Measurements from ENCODE around the gene INPP5E.

The INPP5E gene, protein sequence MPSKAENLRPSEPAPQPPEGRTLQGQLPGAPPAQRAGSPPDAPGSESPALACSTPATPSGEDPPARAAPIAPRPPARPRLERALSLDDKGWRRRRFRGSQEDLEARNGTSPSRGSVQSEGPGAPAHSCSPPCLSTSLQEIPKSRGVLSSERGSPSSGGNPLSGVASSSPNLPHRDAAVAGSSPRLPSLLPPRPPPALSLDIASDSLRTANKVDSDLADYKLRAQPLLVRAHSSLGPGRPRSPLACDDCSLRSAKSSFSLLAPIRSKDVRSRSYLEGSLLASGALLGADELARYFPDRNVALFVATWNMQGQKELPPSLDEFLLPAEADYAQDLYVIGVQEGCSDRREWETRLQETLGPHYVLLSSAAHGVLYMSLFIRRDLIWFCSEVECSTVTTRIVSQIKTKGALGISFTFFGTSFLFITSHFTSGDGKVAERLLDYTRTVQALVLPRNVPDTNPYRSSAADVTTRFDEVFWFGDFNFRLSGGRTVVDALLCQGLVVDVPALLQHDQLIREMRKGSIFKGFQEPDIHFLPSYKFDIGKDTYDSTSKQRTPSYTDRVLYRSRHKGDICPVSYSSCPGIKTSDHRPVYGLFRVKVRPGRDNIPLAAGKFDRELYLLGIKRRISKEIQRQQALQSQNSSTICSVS

DNA sequence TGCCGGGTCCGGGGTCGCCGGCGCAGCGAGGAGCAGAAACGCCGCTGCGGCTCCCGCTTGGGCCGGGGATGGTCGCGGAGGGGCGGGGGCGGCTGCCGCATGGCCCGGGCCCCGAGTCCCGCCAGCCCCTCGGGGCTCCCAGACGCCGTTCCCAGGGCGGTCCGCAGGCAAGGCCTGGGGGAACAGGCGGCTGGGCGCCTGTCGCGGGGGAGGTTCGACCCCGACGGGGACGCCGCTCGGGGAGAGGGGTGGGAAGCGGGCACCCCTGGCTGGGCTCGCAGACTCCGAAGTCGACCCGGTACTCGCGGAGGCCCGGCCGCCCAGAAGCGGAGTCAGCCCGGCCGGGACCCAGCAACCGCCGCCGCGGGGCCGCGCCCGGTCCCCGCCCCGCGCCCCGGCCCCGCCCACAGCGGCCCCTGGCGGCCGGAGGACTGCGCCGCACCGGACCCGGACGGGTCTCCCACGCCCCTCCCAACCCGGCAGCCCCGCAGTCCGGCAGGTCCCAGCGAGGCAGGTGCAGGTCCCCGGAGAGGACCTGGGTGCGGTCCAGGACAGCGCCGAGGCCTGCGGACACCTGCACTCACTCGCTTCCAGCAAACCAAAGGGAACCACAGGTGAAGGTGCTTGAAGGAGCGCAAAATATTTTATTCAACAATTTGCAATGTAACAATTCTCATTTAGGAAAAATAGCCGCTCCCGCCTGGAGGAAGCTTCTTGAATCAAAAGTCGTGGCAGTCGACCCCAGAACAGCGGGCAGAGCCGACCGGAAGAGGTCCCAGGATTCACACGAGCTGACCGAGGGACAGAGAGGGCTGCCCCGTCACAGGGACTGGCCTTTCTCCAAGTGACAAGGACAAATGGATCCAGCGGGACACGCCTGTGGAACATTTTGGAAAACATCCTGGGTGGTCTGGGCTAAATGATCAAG lies at the start of gene INPP5E:
TSS of gene INPP5E (minus strand) at position 365 of the 928 bp plus-strand sequence. CDS start 426 bp downstream, outside the sequence.
- DNase-seq (ENCODE audit: extremely low read depth in 1 of 2, low read depth in 1 of 2): peak; percentile 45 to 82

DNA sequence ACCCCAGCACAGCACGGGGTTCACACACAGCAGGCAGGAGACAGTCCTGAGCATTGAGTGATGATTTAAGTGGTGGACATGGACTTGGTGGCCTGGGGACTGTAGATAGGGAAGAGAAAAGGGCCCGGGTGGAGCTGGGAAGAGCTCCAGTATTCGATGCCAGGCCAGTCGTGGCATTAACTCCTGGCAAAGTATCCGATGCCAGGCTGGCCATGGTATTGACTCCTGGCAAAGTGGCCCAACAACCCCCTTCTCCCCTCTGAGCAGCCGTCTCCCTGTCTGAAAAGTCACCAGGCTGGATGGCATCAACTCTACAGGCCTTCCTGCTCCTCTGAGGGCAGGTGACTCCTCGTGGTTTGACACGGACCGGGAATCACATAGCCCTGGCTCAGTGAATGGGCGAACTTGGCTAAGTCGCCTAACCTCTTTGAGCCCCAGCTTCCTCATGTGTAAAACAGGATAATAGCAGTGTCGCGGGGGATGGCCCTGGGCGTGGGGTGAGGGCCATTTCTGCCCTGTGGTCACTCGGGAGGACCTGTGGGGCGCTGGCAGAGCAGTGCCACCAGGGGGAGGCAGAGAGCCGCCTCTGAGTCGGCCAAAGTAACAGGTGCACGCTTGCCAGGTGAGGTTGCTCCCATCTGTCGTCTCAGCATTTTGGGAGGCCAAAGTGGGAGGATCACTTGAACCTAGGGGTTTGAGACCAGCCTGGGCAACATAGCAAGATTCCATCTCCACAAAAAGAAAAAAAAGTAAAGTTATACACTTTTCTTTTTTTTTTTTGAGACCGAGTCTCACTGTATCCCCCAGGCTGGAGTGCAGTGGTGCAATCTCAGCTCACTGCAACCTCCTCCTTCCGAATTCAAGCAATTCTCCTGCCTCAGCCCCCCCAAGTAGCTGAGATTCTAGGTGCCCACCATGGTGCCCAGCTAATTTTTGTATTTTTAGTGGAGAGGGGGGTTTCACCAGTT lies 48.9 kb upstream of the INPP5E start:
- peak; percentile 32 to 68 for DNase-seq (ENCODE audit: extremely low read depth in 1 of 2, low read depth in 1 of 2)

DNA sequence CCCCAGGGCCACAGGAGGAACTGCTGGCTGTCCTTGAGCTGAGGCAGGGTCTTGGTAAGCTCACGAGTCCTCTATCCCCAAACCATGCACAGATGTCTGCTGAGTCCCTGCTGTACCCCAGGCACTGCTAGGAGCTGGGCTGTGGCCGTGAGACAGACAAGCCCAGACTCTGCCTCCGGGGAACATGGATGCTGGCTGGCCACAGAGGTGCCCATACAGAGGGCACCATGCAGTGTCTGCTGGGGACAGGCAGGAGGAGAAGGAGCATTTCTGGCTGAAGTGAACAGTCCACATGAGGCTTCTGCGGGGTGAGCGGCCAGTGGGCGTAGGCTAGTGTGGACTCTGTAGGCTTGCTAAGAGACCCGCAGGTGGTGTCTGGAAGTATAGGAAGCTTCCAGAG lies 48.0 kb upstream of the INPP5E start:
- no peak for DNase-seq (ENCODE audit: extremely low read depth in 1 of 2, low read depth in 1 of 2)

DNA sequence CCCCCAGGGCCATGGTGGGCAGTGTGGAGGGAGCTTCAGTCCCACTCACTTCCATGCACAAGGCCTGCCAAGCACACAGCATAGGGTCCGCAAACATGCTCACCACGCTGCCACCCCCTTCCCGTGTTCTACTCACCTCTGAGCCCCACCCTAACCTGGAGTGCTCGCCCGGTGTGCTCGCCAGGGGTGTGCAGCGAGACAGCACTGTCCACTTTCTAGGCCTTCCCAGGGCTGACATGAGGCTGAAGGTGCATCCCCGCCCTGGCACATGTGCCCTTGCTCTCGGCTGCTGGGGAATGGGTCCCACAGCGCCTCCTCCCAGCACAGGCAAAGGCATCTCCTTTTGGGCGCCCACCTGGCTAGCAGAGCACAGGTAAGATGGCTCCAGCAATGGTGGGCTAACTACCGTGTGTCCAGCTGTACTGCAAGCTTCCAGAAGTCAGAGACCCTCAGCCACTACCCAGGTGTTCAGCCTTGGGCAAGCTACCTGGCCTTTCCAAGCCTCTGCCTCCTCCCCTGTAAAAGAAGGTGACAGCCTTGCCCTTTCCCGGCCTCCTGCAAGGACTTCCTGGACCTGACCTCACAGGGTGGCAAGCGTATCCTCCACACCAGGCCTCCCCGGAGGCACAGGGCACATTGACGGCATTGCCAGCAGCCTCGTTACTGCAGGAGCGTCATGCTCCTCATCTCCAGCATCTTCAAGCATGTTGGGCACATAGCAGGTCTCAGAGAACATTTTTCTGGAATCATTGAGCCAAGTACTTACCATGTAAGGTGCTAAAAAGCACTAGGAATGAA lies 47.4 kb upstream of the INPP5E start:
- no peak for DNase-seq (ENCODE audit: extremely low read depth in 1 of 2, low read depth in 1 of 2)

DNA sequence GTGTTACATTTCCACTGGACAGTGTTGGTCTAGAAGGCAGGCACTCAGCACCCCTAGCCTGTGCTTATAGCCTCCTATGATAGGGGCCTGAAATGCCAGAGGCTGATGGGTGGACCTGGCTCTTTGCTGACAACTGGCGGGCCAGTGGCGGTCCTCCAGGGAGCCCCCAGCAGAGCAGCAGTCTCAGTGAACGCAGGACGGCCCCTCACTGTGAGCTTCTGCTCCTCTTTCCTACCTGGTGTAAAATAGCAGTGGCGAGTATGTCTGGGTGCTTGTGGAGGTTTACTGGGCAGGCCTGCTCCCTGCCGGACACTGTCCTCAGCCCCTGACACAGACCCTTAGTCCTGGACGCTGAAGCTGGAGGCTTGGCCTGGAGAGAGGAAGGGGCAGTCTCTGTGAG lies 46.5 kb upstream of the INPP5E start:
- DNase-seq (ENCODE audit: extremely low read depth in 1 of 2, low read depth in 1 of 2): no peak

DNA sequence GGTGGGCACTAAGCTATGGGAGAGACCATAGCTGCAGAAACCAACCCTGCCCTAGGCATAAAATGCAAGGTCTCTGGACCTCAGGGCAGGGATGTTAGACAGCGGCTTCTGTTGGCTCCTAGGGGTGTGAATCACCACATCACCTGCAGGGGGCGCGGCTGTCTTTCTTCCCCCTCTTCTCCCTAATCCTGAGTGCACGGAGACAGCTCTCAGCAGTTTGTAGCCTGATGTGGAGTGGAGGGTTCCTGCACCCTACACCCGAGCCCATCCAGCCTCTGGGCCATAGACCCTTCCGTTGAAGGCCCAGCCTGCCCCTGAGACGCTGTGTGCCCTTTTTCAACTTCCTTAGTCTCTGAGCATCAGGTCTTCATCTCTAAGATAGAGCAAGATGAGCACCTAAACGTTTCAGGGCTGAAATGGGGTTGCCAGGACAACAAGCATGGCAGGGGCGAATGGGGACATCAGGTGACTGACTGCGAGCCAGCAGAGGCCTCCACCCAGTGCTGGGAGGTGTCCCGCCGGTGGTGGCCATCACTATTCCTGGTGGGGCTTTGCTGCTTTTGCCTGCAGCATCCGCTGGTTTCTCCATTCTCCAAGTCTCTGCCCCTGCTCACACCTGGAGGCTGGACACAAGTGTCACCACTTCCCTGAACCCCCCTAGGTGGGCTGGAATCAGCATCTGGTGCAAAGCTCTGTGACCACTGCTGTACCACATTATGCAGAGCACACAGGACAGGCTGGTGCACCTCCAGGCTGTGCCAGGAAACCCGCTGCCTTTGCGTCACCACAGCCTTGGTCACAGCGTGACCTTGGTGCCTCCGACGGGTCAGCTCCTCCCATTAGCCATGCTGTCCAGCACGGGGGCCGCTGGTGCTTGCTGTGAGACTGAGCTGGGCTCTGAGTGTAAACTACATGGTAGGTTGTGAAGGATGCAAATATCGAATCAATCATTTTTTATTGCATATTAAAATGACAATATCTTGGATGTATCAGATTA lies 45.7 kb upstream of the INPP5E start:
- DNase-seq (ENCODE audit: extremely low read depth in 1 of 2, low read depth in 1 of 2): peak; percentile 54 to 76

DNA sequence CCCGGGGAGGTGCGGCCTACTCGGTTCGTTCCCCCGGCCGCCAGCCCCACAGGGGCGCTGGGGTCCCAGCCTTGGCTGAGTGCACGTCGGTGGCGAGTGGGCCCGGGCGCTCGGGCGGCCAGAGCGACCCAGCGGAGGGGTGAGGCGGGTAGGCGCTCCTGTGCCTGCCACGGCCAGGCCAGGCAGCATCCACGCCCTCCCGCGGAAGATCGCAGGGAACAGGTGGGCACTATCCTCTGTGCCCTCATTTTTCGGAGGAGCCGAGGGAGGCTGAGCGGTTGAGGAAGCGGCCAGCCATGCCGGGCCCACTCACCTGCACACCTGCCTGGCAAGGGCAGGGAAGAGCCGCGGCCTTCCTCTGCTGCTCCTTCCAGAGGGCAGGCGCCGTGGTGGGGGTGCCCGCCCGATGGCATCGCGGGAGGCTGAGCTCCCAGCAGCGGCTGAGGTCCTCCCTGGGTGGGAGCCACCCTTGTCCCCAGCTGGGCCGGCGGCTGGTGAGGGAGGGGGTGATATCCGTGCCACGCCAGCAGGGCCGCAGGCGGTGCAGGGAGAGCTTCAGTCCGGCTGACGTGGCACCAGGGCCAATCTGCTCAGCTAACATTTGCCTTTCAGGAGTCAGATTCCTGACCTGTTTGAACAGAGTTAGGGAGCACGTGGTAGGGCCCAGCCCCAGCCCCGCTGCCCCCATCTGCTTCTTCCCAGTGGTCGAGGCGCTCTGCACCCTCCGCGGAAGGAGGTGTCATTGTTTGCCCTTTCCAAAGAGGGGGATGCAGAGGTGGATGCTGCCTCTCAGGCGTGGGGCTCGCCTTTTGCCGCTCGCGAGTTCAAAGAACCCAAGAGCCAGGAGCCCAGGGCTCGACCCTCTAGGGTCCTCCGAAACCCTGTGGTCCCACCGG lies 44.8 kb upstream of the INPP5E start:
- DNase-seq (ENCODE audit: extremely low read depth in 1 of 2, low read depth in 1 of 2): no peak

DNA sequence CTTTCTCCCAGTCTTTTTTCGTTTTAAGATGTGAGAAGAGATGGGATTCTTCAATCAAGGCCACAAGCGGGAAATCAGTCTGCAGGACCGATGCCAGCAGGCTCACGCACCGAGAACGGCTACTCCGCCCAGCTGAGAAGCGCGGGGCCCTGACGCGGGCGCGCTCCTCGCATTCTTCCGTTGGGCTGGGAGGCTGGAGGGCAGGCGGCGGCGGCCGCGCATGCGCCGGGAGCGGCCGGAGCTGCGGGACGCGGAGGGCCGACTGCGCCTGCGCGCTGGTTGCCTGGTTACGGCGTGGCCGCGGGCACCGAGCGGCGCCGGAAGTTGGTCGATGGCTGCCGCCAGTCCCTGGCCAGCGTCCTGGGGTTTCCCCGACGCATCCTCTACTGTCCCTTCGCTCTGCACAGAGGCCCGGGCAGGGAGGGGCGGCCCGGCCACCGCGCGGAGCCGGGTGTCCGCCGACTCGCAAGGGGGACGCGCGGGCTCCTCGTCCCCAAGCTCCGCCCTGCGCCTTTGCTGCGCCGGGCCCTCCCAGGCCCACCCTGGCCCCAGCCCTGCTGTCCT lies 44.0 kb upstream of the INPP5E start:
- DNase-seq (ENCODE audit: extremely low read depth in 1 of 2, low read depth in 1 of 2): peak; percentile 80 to 97

DNA sequence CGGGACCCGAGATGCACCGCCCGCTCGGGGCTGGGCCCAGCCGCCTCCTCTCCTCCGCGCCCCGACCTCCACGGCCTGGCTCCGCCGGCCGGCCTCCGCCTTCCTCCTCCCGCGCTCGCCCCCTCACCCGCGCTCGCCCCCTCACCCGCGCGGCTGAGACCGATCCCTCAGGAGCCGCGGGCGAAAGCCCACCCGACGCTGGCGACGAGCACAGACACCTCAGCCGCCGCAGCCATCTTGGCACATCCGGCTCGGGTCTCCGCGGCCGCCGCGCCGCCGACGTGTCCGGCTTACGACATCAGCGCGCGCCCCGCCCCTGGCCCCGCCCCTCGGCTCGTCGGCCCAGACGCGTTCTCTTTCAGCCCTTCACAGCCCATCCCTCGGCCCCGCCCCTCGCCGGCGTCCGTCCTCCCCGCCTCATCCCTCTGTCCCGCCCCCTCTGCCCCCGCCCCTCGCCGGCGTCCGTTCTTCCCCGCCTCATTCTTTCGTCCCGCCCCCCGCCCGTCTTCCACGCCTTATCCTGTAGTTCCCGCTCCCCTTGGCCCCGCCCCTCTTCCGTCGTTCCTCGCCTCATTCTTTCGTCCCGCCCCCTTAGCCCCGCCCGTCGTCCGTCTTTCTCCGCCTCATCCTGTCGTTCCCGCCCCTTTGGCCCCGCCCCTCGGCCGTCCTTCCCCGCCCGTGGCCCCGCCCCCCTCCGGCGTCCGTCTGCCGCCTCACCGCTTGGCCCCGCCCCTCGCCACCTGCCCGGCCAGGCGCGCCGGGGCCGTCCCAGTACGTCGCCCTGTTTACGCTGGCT lies 43.3 kb upstream of the INPP5E start, which contains the start of gene SEC16A:
TSS of gene SEC16A (minus strand) at position 248 of the 796 bp plus-strand sequence. CDS start 5,425 bp downstream, outside the sequence.
- DNase-seq (ENCODE audit: extremely low read depth in 1 of 2, low read depth in 1 of 2): peak; percentile 99 to 100

DNA sequence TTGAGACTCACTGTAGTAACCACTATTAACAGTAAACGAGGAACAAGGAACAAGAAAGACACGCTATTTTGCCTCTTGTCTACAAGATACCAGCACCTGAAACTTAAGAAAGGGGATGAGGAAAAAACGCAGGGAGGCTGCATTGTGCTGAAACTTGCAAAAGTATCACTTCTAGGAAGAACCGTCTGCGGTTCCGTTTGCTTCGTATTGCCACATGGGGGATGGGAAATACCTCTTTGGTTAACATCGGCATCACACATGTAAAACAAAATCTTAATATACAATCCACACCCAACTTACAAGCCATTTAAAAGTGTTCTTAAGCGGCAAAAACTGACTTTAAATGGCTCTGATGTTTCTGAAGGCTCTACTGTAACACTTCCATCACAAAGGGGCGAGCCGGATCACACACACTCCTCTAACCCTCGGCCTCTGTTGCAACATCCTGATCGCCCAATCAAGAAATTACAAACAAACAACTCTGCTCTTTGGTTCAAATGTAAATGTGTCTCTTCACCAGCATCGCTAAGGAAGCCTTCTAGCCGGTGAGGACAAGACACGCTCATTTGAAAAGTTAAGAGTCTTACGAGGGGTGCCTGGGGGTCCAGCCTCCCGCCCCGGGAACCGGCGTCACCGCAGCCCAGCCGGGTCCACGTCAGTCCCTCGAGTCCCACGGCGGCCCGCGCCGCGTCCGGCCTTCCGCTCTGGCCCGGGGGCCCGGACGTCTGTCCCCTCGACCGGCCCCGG lies 42.6 kb upstream of the INPP5E start:
- DNase-seq (ENCODE audit: extremely low read depth in 1 of 2, low read depth in 1 of 2): no peak

DNA sequence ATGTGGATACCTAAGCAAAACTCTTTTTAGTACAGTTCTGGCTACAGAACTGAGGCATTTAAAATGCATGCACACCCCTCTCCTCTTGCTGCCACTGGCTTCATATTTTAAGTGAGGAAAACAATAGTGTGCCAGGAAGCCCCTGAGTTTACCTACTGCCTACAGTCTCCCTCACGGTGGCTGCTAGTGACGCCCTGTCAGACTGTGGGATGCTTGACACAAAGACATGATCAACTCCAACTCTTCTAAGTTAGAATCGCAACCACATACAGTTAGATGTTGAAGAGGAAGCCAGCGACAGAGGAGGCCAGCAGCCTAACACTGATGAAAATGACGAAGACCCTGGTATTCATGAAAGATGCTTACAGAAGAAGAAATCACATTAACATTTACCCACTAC lies 41.9 kb upstream of the INPP5E start:
- DNase-seq (ENCODE audit: extremely low read depth in 1 of 2, low read depth in 1 of 2): no peak

DNA sequence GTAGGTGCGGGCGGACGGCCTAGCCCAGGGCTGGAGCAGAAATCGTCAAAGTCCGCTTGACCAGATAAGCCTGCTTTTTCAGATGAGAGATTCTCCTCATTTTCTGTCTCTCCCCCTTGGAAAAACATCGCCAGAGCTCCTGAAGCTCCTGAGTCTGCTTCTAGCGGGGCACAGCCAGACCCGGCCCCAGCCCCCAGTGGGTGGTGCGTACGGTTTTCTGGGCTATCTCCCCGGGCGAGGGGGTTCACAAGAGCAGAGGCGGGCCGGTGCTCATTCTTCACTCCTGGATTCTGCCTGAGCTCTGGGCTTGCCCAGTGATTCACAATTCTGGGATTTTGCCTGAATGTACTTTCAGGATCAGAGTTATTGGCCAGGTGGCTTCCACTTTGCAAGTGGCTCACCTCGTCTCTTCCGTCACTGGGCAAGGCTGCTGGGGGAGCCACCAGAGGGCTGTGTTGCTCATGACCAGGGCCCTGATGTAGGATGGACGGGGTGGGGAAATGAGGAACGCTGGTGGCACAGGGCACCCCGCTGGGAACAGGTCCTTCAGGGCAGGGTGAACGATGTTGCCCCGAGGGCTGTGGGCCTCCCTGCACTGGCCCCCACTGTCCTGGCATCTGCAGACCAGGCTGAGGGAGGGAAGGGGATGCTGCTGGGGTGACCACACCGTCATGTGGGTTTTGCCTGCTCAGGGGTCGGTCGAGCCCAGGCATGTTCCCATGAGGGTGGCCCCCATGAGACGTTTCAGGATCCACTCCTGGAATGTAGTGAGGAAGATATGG lies 36.9 kb upstream of the INPP5E start:
- no peak for DNase-seq (ENCODE audit: extremely low read depth in 1 of 2, low read depth in 1 of 2)

DNA sequence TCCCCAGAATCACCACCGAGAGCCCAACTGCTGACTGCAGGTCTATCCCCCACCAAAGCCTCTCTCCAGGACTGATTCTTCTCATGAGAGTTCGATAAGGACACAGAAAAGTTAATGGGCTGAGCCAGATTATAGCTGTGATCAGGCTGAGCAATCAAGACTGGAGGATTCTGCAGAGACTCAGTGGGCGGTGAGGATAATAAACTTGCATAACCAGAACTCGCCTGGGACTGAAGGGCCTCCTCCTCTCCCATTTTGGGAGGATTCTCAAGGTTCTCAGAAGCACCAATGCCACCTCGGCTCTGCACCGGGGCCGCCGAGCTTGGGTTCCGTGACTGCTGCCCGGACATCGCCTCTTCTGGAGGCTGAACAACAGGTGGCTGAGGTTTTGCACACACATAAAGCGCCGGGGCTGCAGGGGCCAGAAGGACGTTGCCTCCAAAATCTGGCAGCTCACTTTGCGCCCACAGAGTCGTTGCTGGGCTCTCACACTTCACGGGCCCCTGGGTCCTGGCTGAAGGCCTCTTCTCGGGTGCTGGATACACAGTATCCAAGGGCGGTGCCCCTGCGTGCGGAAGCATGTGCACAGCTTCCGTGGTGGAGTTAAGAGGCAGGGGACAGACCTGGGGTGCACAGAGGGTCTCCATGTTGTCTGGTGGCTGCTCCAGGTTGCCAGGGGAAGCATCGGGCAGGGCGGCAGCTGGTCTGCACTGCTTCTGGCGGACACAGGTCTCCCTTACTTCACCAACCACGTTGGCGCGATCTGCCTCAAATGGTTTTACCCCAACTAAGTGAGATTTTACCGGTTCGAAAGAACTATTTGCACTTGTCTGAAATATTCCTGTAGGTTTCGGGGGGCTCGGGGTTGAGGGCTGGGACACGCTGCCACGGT lies 35.6 kb upstream of the INPP5E start:
- no peak for DNase-seq (ENCODE audit: extremely low read depth in 1 of 2, low read depth in 1 of 2)

All from activated CD8-positive, alpha-beta memory T cell treated with anti-CD3 and anti-CD28 coated beads for 1 hour (primary cell).